Central memory CD8-positive, alpha-beta T cell (primary cell): Measurements from ENCODE around the gene LRP3.
"Not testable (repeated sequence)": the region's sequence is repeated elsewhere in the genome, so short reads cannot be mapped to it uniquely, and the experiment has no call there.

Experiments
- ATAC-seq: fragments of 150-1000 bp; cut with Tn5 transposase; replicated peaks from 2 replicates; pipeline ENCODE4 v1.10.0; 2022; ENCODE audit warnings: mild to moderate bottlenecking, moderate FRiP score, moderate number of reproducible peaks; ENCODE audit not compliant: poor library complexity, severe bottlenecking; ENCODE audit errors: extremely low read depth
- DNase-seq, 2 donors: peaks; one replicate each; pipeline ENCODE4 v3.0.0; 2021; ENCODE audit warnings: low spot score in 2 of 2
- H3K27ac Mint-ChIP-seq: one replicate; pipeline ENCODE4 v1.8.0; 2022; ENCODE audit warnings: low read depth, mild to moderate bottlenecking, moderate library complexity, mixed read lengths
- H3K27me3 Mint-ChIP-seq: one replicate; pipeline ENCODE4 v1.8.0; 2022; ENCODE audit warnings: mixed read lengths
- H3K36me3 Mint-ChIP-seq: one replicate; pipeline ENCODE4 v1.8.0; 2022; ENCODE audit warnings: mild to moderate bottlenecking, moderate library complexity, mixed read lengths; ENCODE audit not compliant: insufficient read depth
- H3K4me1 Mint-ChIP-seq: one replicate; pipeline ENCODE4 v1.8.0; 2022; ENCODE audit warnings: mixed read lengths
- H3K4me3 Mint-ChIP-seq: one replicate; pipeline ENCODE4 v1.8.0; 2022; ENCODE audit warnings: mild to moderate bottlenecking, moderate library complexity, mixed read lengths
- H3K9me3 Mint-ChIP-seq: one replicate; pipeline ENCODE4 v1.8.0; 2022; ENCODE audit warnings: mixed read lengths

Gene LRP3

GRCh38 chr19:33193865-33194362 is at the start of gene LRP3:
LRP3 (plus strand) TSS chr19:33194330; CDS start chr19:33194786, 456 bp downstream.
- peak within 1 kb of the TSS; percentile 57 for H3K4me3 Mint-ChIP-seq
- H3K36me3 Mint-ChIP-seq: no peaks in the 10 kb centered on the region
- H3K4me1 Mint-ChIP-seq: no peaks in the 10 kb centered on the region
- H3K9me3 Mint-ChIP-seq: no peaks in the 10 kb centered on the region
- H3K27ac Mint-ChIP-seq: no peak within 1 kb of the TSS
- peaks cover 58% of the 10 kb centered on the region for H3K27me3 Mint-ChIP-seq
- ATAC-seq (no peak), DNase-seq (no peak)

GRCh38 chr19:33146209-33146608 is 47.9 kb upstream of the LRP3 start:
- Mint-ChIP-seq H3K36me3 (peaks cover 4% of the 10 kb centered on the region), H3K9me3 (no peaks in the 10 kb centered on the region), H3K4me3 (no peak overlapping the region), H3K27me3 (peaks cover 12% of the 10 kb centered on the region), H3K4me1 (peaks cover 11% of the 10 kb centered on the region), H3K27ac (no peak overlapping the region)
- DNase-seq: no peak
- ATAC-seq: no peak

- no peaks in the 10 kb centered on the region for H3K9me3 Mint-ChIP-seq
- H3K27me3 Mint-ChIP-seq: no peaks in the 10 kb centered on the region
- ATAC-seq (no peak), DNase-seq (no peak)
- no peak overlapping the region for H3K4me3 Mint-ChIP-seq
- H3K4me1 Mint-ChIP-seq: peaks cover 11% of the 10 kb centered on the region
- peaks cover 2% of the 10 kb centered on the region for H3K36me3 Mint-ChIP-seq
- no peak overlapping the region for H3K27ac Mint-ChIP-seq
Measured at GRCh38 chr19:33147538-33147937, 46.6 kb upstream of the LRP3 start.

GRCh38 chr19:33150852-33151518 is 43.1 kb upstream of the LRP3 start:
- no peaks in the 10 kb centered on the region for H3K27me3 Mint-ChIP-seq
- no peaks in the 10 kb centered on the region for H3K9me3 Mint-ChIP-seq
- peaks cover 5% of the 10 kb centered on the region for H3K4me1 Mint-ChIP-seq
- no peak overlapping the region for H3K4me3 Mint-ChIP-seq
- no peak overlapping the region for H3K27ac Mint-ChIP-seq
- DNase-seq (no peak), ATAC-seq (no peak)
- H3K36me3 Mint-ChIP-seq: no peaks in the 10 kb centered on the region

- H3K4me1 Mint-ChIP-seq: peaks cover 5% of the 10 kb centered on the region
- H3K9me3 Mint-ChIP-seq: no peaks in the 10 kb centered on the region
Measured at GRCh38 chr19:33152176-33152575, 42.0 kb upstream of the LRP3 start.

GRCh38 chr19:33152625-33153024 is 41.5 kb upstream of the LRP3 start:
- not testable (repeated sequence) for H3K4me1 Mint-ChIP-seq, H3K36me3 Mint-ChIP-seq, H3K27ac Mint-ChIP-seq, ATAC-seq, H3K27me3 Mint-ChIP-seq, H3K9me3 Mint-ChIP-seq, DNase-seq, H3K4me3 Mint-ChIP-seq

More at GRCh38 chr19:33152176-33152575, 42.0 kb upstream of the LRP3 start:
- H3K36me3 Mint-ChIP-seq: no peaks in the 10 kb centered on the region
- DNase-seq (no peak), ATAC-seq (no peak)
- no peak overlapping the region for H3K27ac Mint-ChIP-seq
- H3K27me3 Mint-ChIP-seq: no peaks in the 10 kb centered on the region
- no peak overlapping the region for H3K4me3 Mint-ChIP-seq

- H3K4me1 Mint-ChIP-seq: peaks cover 18% of the 10 kb centered on the region
- not testable (repeated sequence) for H3K4me3 Mint-ChIP-seq, ATAC-seq, H3K27ac Mint-ChIP-seq, DNase-seq, H3K9me3 Mint-ChIP-seq, H3K27me3 Mint-ChIP-seq, H3K36me3 Mint-ChIP-seq
Measured at GRCh38 chr19:33154313-33154712, 39.8 kb upstream of the LRP3 start.

- H3K9me3 Mint-ChIP-seq: no peaks in the 10 kb centered on the region
- H3K27ac Mint-ChIP-seq: no peak overlapping the region
- no peak overlapping the region for H3K4me3 Mint-ChIP-seq
- ATAC-seq: no peak
- peaks cover 29% of the 10 kb centered on the region for H3K4me1 Mint-ChIP-seq
- no peak for DNase-seq
- H3K36me3 Mint-ChIP-seq: peaks cover 6% of the 10 kb centered on the region
- no peaks in the 10 kb centered on the region for H3K27me3 Mint-ChIP-seq
Measured at GRCh38 chr19:33156334-33156733, 37.8 kb upstream of the LRP3 start.

GRCh38 chr19:33157906-33158305 is 36.2 kb upstream of the LRP3 start:
- H3K4me3 Mint-ChIP-seq: no peak overlapping the region
- peaks cover 37% of the 10 kb centered on the region for H3K4me1 Mint-ChIP-seq
- peak overlapping the region; percentile 72 for H3K27ac Mint-ChIP-seq
- DNase-seq: no peak
- no peak for ATAC-seq
- peaks cover 6% of the 10 kb centered on the region for H3K36me3 Mint-ChIP-seq
- no peaks in the 10 kb centered on the region for H3K9me3 Mint-ChIP-seq
- no peaks in the 10 kb centered on the region for H3K27me3 Mint-ChIP-seq

- Mint-ChIP-seq H3K36me3 (peaks cover 6% of the 10 kb centered on the region), H3K9me3 (no peaks in the 10 kb centered on the region), H3K27ac (peak overlapping the region; percentile 72), H3K4me3 (no peak overlapping the region), H3K4me1 (peaks cover 37% of the 10 kb centered on the region), H3K27me3 (no peaks in the 10 kb centered on the region)
- DNase-seq (no peak), ATAC-seq (no peak)
Measured at GRCh38 chr19:33158365-33158764, 35.8 kb upstream of the LRP3 start.

GRCh38 chr19:33159149-33159548 is 35.0 kb upstream of the LRP3 start:
- Mint-ChIP-seq H3K9me3 (no peaks in the 10 kb centered on the region), H3K27me3 (no peaks in the 10 kb centered on the region), H3K27ac (no peak overlapping the region), H3K4me1 (peaks cover 37% of the 10 kb centered on the region), H3K36me3 (peaks cover 6% of the 10 kb centered on the region), H3K4me3 (no peak overlapping the region)
- DNase-seq (no peak), ATAC-seq (no peak)

GRCh38 chr19:33159893-33160292 is 34.2 kb upstream of the LRP3 start:
- ATAC-seq (no peak), DNase-seq (no peak)
- H3K27ac Mint-ChIP-seq: peak overlapping the region; percentile 83
- H3K27me3 Mint-ChIP-seq: no peaks in the 10 kb centered on the region
- H3K9me3 Mint-ChIP-seq: no peaks in the 10 kb centered on the region
- H3K4me1 Mint-ChIP-seq: peaks cover 40% of the 10 kb centered on the region
- peak overlapping the region; percentile 65 for H3K4me3 Mint-ChIP-seq
- H3K36me3 Mint-ChIP-seq: peaks cover 6% of the 10 kb centered on the region

GRCh38 chr19:33161201-33161600 is 32.9 kb upstream of the LRP3 start:
- no peaks in the 10 kb centered on the region for H3K27me3 Mint-ChIP-seq
- H3K27ac Mint-ChIP-seq: peak overlapping the region; percentile 83
- no peak for ATAC-seq
- H3K4me1 Mint-ChIP-seq: peaks cover 42% of the 10 kb centered on the region
- DNase-seq: no peak
- peaks cover 6% of the 10 kb centered on the region for H3K36me3 Mint-ChIP-seq
- H3K9me3 Mint-ChIP-seq: no peaks in the 10 kb centered on the region
- H3K4me3 Mint-ChIP-seq: no peak overlapping the region
